H1 (cell line): ENCODE measurements around the gene SSTR5. TPM values are rescaled to one million over a fixed set of nuclear protein-coding genes. Genes with fewer than 3 reads are reported as not detected.

Experiments
- CTCF ChIA-PET: fragments of 300-600 bp; sonication (Branson Sonifier 250); formaldehyde crosslinking; loops from one replicate; lab custom pipeline; 2021; ENCODE audit not compliant: partially characterized antibody; lab: Charles Lee
- POLR2A ChIA-PET: fragments of 300-600 bp; sonication (Branson Sonifier 250); formaldehyde crosslinking; loops from one replicate; lab custom pipeline; 2021; ENCODE audit warnings: inconsistent platforms; ENCODE audit not compliant: partially characterized antibody; lab: Charles Lee
- DNase-seq, 2 experiments: peaks; one replicate each; pipeline versions ENCODE4 v3.0.0 to v3.0.0-alpha.2; 2010 to 2022; ENCODE audit warnings: low spot score in 2 of 2, low read depth in 1 of 2, mixed read lengths in 1 of 2
- FAIRE-seq: peaks from 2 replicates; lab custom pipeline; 2011; peaks lifted over from hg19 to GRCh38; lab: Jason Lieb, UNC
- H2AFZ ChIP-seq: 2 replicates; pipeline ENCODE4 v1.8.1; 2012; ENCODE audit warnings: low read length, inconsistent platforms
- H2AK5ac ChIP-seq: 2 replicates; pipeline ENCODE4 v1.6.1; 2013; ENCODE audit warnings: low read depth, low read length
- H2BK120ac ChIP-seq: replicated peaks from 2 replicates; pipeline ENCODE3; 2013; ENCODE audit warnings: low read depth, low read length, inconsistent platforms
- H2BK12ac ChIP-seq: 2 replicates; pipeline ENCODE4 v1.6.1; 2013; ENCODE audit warnings: low read depth, low read length
- H2BK15ac ChIP-seq: 2 replicates; pipeline ENCODE4 v1.6.1; 2013; ENCODE audit warnings: low read length
- H2BK20ac ChIP-seq: 2 replicates; pipeline ENCODE4 v1.6.1; 2013; ENCODE audit warnings: low read length
- H2BK5ac ChIP-seq: 2 replicates; pipeline ENCODE4 v1.6.1; 2013; ENCODE audit warnings: low read depth, low read length
- H3K14ac ChIP-seq: 2 replicates; pipeline ENCODE4 v1.6.1; 2013; ENCODE audit warnings: inconsistent platforms; ENCODE audit not compliant: insufficient read length
- H3K18ac ChIP-seq: 2 replicates; pipeline ENCODE4 v1.6.1; 2013; ENCODE audit warnings: low read length; ENCODE audit errors: extremely low read depth
- H3K23ac ChIP-seq: 2 replicates; pipeline ENCODE4 v1.6.1; 2013; ENCODE audit warnings: inconsistent platforms; ENCODE audit not compliant: insufficient read length
- H3K23me2 ChIP-seq: 2 replicates; pipeline ENCODE4 v1.6.1; 2013; ENCODE audit warnings: low read depth, low read length
- H3K27ac ChIP-seq: 2 replicates; pipeline ENCODE4 v1.6.1; 2011; ENCODE audit warnings: low read depth, low read length, inconsistent platforms
- H3K27me3 ChIP-seq, 4 experiments: replicated peaks in 1 of 4; 1 replicate in 1 of 4; 2 replicates in 3 of 4; pipeline versions ENCODE4 v1.6.1 to v1.8.1; 2011 to 2013; ENCODE audit warnings: low read length in 3 of 4, mild to moderate bottlenecking in 3 of 4, inconsistent platforms in 2 of 4, mixed read lengths in 2 of 4, moderate library complexity in 1 of 4; ENCODE audit not compliant: control insufficient read depth in 3 of 4, insufficient read depth in 3 of 4; ENCODE audit errors: extremely low read depth in 1 of 4
- H3K36me3 ChIP-seq, 4 experiments: 2 replicates each; pipeline versions ENCODE4 v1.6.1 to v1.8.1; 2011 to 2013; ENCODE audit warnings: mild to moderate bottlenecking in 4 of 4, low read length in 3 of 4, moderate library complexity in 2 of 4, control low read depth in 1 of 4, inconsistent platforms in 1 of 4; ENCODE audit not compliant: insufficient read depth in 4 of 4, control insufficient read depth in 2 of 4
- H3K4ac ChIP-seq: replicated peaks from 2 replicates; pipeline ENCODE3; 2013; ENCODE audit warnings: low read length, low read depth, mixed read lengths, inconsistent platforms; ENCODE audit not compliant: insufficient read length
- H3K4me1 ChIP-seq, 4 experiments: replicated peaks in 1 of 4; 1 replicate in 1 of 4; 2 replicates in 3 of 4; pipeline versions ENCODE4 v1.6.1 to v1.8.1; 2011 to 2013; ENCODE audit warnings: low read length in 3 of 4, inconsistent platforms in 2 of 4, mixed read lengths in 1 of 4; ENCODE audit not compliant: insufficient read depth in 4 of 4, control insufficient read depth in 3 of 4
- H3K4me2 ChIP-seq, 2 experiments: 2 replicates each; pipeline versions ENCODE4 v1.6.1 to v1.8.1; 2011 to 2013; ENCODE audit warnings: low read depth in 2 of 2, low read length in 2 of 2, control low read depth in 1 of 2, inconsistent platforms in 1 of 2, mild to moderate bottlenecking in 1 of 2; ENCODE audit not compliant: insufficient read depth in 1 of 2
- H3K4me3 ChIP-seq, 4 experiments: fragments of 200-600, 300-600 bp in 1 of 4; sonication (generic), shearing (Covaris generic), sonication (Bioruptor Twin) in 1 of 4; 2 replicates each; pipeline versions ENCODE4 v1.5.1 to v1.8.1; 2011 to 2016; ENCODE audit warnings: low read length in 4 of 4, low read depth in 3 of 4, control low read depth in 2 of 4, inconsistent platforms in 2 of 4, mild to moderate bottlenecking in 2 of 4, mixed read lengths in 1 of 4, moderate library complexity in 1 of 4; ENCODE audit not compliant: insufficient read depth in 2 of 4; ENCODE audit errors: extremely low read depth in 1 of 4
- H3K56ac ChIP-seq: replicated peaks from 2 replicates; pipeline ENCODE3; 2013; ENCODE audit warnings: low read depth, mild to moderate bottlenecking, mixed read lengths, low read length, inconsistent platforms; ENCODE audit not compliant: insufficient read length
- H3K79me1 ChIP-seq: 2 replicates; pipeline ENCODE4 v1.6.1; 2013; ENCODE audit warnings: low read depth, low read length, control low read depth
- H3K79me2 ChIP-seq, 2 experiments: 2 replicates each; pipeline versions ENCODE4 v1.6.1 to v1.8.1; 2012 to 2013; ENCODE audit warnings: low read length in 2 of 2, mild to moderate bottlenecking in 2 of 2, inconsistent platforms in 1 of 2; ENCODE audit not compliant: insufficient read depth in 2 of 2, control insufficient read depth in 1 of 2
- H3K9ac ChIP-seq, 4 experiments: replicated peaks in 1 of 4; 1 replicate in 1 of 4; 2 replicates in 3 of 4; pipeline versions ENCODE4 v1.6.1 to v1.8.1; 2011 to 2013; ENCODE audit warnings: low read depth in 3 of 4, low read length in 3 of 4, control low read depth in 2 of 4, mild to moderate bottlenecking in 2 of 4, moderate library complexity in 2 of 4, inconsistent platforms in 1 of 4; ENCODE audit errors: extremely low read depth in 1 of 4
- H3K9me3 ChIP-seq, 2 experiments: 2 replicates each; pipeline versions ENCODE4 v1.6.1 to v1.8.1; 2012 to 2013; ENCODE audit warnings: mild to moderate bottlenecking in 2 of 2, moderate library complexity in 2 of 2, control low read depth in 1 of 2, inconsistent platforms in 1 of 2, low read depth in 1 of 2, low read length in 1 of 2, mixed read lengths in 1 of 2; ENCODE audit not compliant: insufficient read depth in 2 of 2
- H4K20me1 ChIP-seq, 2 experiments: replicated peaks in 1 of 2; 2 replicates each; pipeline versions ENCODE3 to v1.8.1; 2011 to 2013; ENCODE audit warnings: inconsistent platforms in 2 of 2, low read length in 2 of 2, mild to moderate bottlenecking in 1 of 2; ENCODE audit not compliant: insufficient read depth in 2 of 2, control insufficient read depth in 1 of 2
- H4K5ac ChIP-seq: 2 replicates; pipeline ENCODE4 v1.6.1; 2013; ENCODE audit warnings: low read length, low read depth, mixed read lengths, inconsistent platforms; ENCODE audit not compliant: insufficient read length
- H4K8ac ChIP-seq: 2 replicates; pipeline ENCODE4 v1.8.0; 2013; ENCODE audit warnings: mild to moderate bottlenecking, moderate library complexity, low read length, inconsistent platforms; ENCODE audit not compliant: insufficient read depth; ENCODE audit errors: extremely low read depth
- H4K91ac ChIP-seq: replicated peaks from 2 replicates; pipeline ENCODE3; 2013; ENCODE audit warnings: low read length, mixed read lengths, inconsistent platforms; ENCODE audit not compliant: insufficient read length
- EP300 ChIP-seq, 2 experiments: IDR thresholded peaks; 1 replicate in 1 of 2; 2 replicates in 1 of 2; pipeline ENCODE4 v1.6.1; 2011 to 2012; ENCODE audit warnings: low read depth in 2 of 2, low read length in 2 of 2, mild to moderate bottlenecking in 2 of 2, borderline replicate concordance in 1 of 2, inconsistent platforms in 1 of 2, moderate library complexity in 1 of 2
- EZH2 ChIP-seq: fragments of 200-600 bp; sonication (generic); IDR thresholded peaks from 2 replicates; pipeline ENCODE4 v1.7.1; 2012; ENCODE audit warnings: low read depth, mild to moderate bottlenecking, moderate library complexity, low read length, inconsistent platforms; ENCODE audit not compliant: severe bottlenecking
- JUN ChIP-seq: IDR thresholded peaks from 2 replicates; pipeline ENCODE4 v1.6.1; 2011; ENCODE audit warnings: low read depth, mild to moderate bottlenecking, improper control_type of control experiment, low read length
- MAFK ChIP-seq: IDR thresholded peaks from 2 replicates; pipeline ENCODE4 v1.6.1; 2012; ENCODE audit warnings: low read depth, mild to moderate bottlenecking, improper control_type of control experiment, low read length
- NRF1 ChIP-seq: IDR thresholded peaks from 2 replicates; pipeline ENCODE4 v1.6.1; 2011; ENCODE audit warnings: mild to moderate bottlenecking, low read depth, low read length, improper control_type of control experiment
- PHF8 ChIP-seq: fragments of 200-600 bp; sonication (generic); conservative IDR thresholded peaks from 2 replicates; pipeline ENCODE4 v1.7.1; 2012; ENCODE audit warnings: low read depth, mild to moderate bottlenecking, inconsistent platforms, low read length, moderate library complexity
- TAF1 ChIP-seq: IDR thresholded peaks from 2 replicates; pipeline ENCODE4 v1.6.1; 2011; ENCODE audit warnings: mild to moderate bottlenecking, low read depth, low read length
- ZNF274 ChIP-seq: IDR thresholded peaks from 2 replicates; pipeline ENCODE4 v1.7.0; 2012; ENCODE audit warnings: low read length, borderline replicate concordance; ENCODE audit errors: extremely low read depth
- WGBS, 2 experiments: shearing (Covaris generic) in 1 of 2; methylation state at CpG; one replicate each; pipeline versions ENCODE4 v1.1.6 to v1.1.7; 2013 to 2015; ENCODE audit warnings: low lambda C conversion rate in 2 of 2, mixed read lengths in 2 of 2, inconsistent platforms in 1 of 2, low coverage in 1 of 2, missing lambda C conversion rate in 1 of 2; ENCODE audit not compliant: insufficient replicate concordance in 2 of 2, insufficient coverage in 1 of 2, insufficient read length in 1 of 2; ENCODE audit errors: extremely low coverage in 1 of 2, missing lambda C conversion rate in 1 of 2; 5-methylcytosine and 5-hydroxymethylcytosine counted together
- polyA plus RNA-seq, 7 experiments: library from polyadenylated mRNA; depleted of rRNA in 3 of 7; stranded (reverse) in 5 of 7; unstranded in 2 of 7; fragments of >200 nt in 5 of 7; fragments of 200-250 nt in 2 of 7; gene quantifications; 1 replicate in 5 of 7; 2 replicates in 1 of 7; 4 replicates in 1 of 7; pipeline versions ENCODE4 v1.2.1 to v1.2.3, GENCODE V29; 2011 to 2013; ENCODE audit warnings: missing spikeins in 2 of 7, mixed read lengths in 2 of 7
- total RNA-seq: library from RNA; stranded (reverse); fragmentation: NEBNext Ultra II Directional; extraction: Animal tissue kit (Norgen Biotek cat#: 25700); gene quantifications from 2 replicates; pipeline ENCODE4 v1.2.1, GENCODE V29; 2021
- TF ChIP-seq, protein P1 (sequence below): IDR thresholded peaks from 2 replicates; pipeline ENCODE4 v1.6.1; 2011; ENCODE audit warnings: low read length, improper control_type of control experiment

Gene SSTR5
- total and polyA plus RNA-seq, 2 of the 8 experiments (the other 6 are each of a cell fraction or from before 2014, with no cell fraction given) = 0.56 to 0.60 TPM

DNA sequence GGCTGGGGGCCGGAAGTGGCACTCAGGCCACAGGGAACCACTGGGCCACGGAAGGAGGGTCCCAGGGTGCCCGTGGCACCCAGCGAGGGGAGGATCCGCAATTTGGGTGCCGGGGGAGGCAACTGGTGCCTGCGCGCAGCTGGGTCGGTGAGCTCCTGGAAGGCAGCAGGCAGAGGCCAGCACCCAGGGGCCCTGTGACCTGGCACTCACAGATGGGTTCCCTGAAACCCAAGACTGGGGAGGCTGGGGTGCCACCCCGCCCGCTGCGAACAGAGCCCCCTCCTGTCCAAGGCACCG lies 663 bp downstream of the SSTR5 start:
- H2BK20ac ChIP-seq = no peak overlapping the region
- peak overlapping the region; percentile 58 to 63; a peak in 1 of 4 replicates for H3K4me2 ChIP-seq
- H3K9me3 ChIP-seq = no peaks in the 10 kb centered on the region
- peaks cover 0 to 6% of the 10 kb centered on the region in 2 experiments for H4K20me1 ChIP-seq
- TF ChIP-seq EZH2 (no peak), JUN (no peak), PHF8 (no peak), TAF1 (no peak), ZNF274 (no peak), MAFK (no peak), EP300 (IDR thresholded peaks at IDR 0.05; ENCODE audit: borderline replicate concordance in 1 of 2, low read depth in 2 of 2, low read length in 2 of 2) (no peak), NRF1 (no peak)
- TF ChIP-seq, protein P1, sequence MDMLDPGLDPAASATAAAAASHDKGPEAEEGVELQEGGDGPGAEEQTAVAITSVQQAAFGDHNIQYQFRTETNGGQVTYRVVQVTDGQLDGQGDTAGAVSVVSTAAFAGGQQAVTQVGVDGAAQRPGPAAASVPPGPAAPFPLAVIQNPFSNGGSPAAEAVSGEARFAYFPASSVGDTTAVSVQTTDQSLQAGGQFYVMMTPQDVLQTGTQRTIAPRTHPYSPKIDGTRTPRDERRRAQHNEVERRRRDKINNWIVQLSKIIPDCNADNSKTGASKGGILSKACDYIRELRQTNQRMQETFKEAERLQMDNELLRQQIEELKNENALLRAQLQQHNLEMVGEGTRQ = no peak
- peaks cover 7% of the 10 kb centered on the region; the same call in 1 of the 2 replicates for H3K23me2 ChIP-seq
- no peak overlapping the region for H3K27ac ChIP-seq
- DNase-seq (no peak), FAIRE-seq (no peak)
- no peak overlapping the region for H2BK12ac ChIP-seq
- H2AK5ac ChIP-seq = no peak overlapping the region
- no peak overlapping the region for H4K91ac ChIP-seq
- H3K4ac ChIP-seq = no peak overlapping the region
- H3K14ac ChIP-seq = no peak overlapping the region
- H3K9ac ChIP-seq = no peak overlapping the region
- H3K79me1 ChIP-seq = no peaks in the 10 kb centered on the region
- no peak overlapping the region for H3K23ac ChIP-seq
- no peak overlapping the region for H3K56ac ChIP-seq
- H3K4me3 ChIP-seq = peak overlapping the region in 1 of 4 experiments; percentile 62; a peak in 1 of 8 replicates
- H3K79me2 ChIP-seq = no peaks in the 10 kb centered on the region
- H3K36me3 ChIP-seq = no peaks in the 10 kb centered on the region
- 72% methylated on average over 4 of the region's 13 CpGs; no CpG with 5 or more reads in 1 of the 2 experiments for WGBS, 2 experiments
- no peak overlapping the region for H2BK15ac ChIP-seq
- H2AFZ ChIP-seq = no peak overlapping the region
- no peak overlapping the region for H4K8ac ChIP-seq
- H3K27me3 ChIP-seq = peaks cover 2 to 16% (median 12%) of the 10 kb centered on the region in 4 experiments; a peak in 6 of 7 replicates
- no peak overlapping the region for H3K18ac ChIP-seq
- no peak overlapping the region for H2BK120ac ChIP-seq
- no peak overlapping the region for H2BK5ac ChIP-seq
- H4K5ac ChIP-seq = no peak overlapping the region
- POLR2A ChIA-PET = no interaction called here
- peaks cover 0 to 22% (median 16%) of the 10 kb centered on the region in 4 experiments; a peak in 6 of 7 replicates for H3K4me1 ChIP-seq
- CTCF ChIA-PET = interaction anchor here (0.6 to 2.6 kb wide), 6 partner anchors 8 to 28 kb away, joined by 3 to 8 read pairs (median 4); no protein-coding TSS in a partner anchor
